H1 (cell line): Measurements from ENCODE around the gene TMEM196. TPM values are rescaled to one million over a fixed set of nuclear protein-coding genes. Genes with fewer than 3 reads are reported as not detected.

Experiments used
- EP300 ChIP-seq, 2 experiments: IDR thresholded peaks; 1 replicate in 1 of 2; 2 replicates in 1 of 2; pipeline ENCODE4 v1.6.1; 2011 to 2012; ENCODE audit warnings: low read depth in 2 of 2, low read length in 2 of 2, mild to moderate bottlenecking in 2 of 2, borderline replicate concordance in 1 of 2, inconsistent platforms in 1 of 2, moderate library complexity in 1 of 2
- polyA plus RNA-seq, 7 experiments: library from polyadenylated mRNA; depleted of rRNA in 3 of 7; stranded (reverse) in 5 of 7; unstranded in 2 of 7; fragments of >200 nt in 5 of 7; fragments of 200-250 nt in 2 of 7; gene quantifications; 1 replicate in 5 of 7; 2 replicates in 1 of 7; 4 replicates in 1 of 7; pipeline versions ENCODE4 v1.2.1 to v1.2.3, GENCODE V29; 2011 to 2013; ENCODE audit warnings: missing spikeins in 2 of 7, mixed read lengths in 2 of 7
- total RNA-seq: library from RNA; stranded (reverse); fragmentation: NEBNext Ultra II Directional; extraction: Animal tissue kit (Norgen Biotek cat#: 25700); gene quantifications from 2 replicates; pipeline ENCODE4 v1.2.1, GENCODE V29; 2021
- TF ChIP-seq, protein P1 (sequence below): fragments of 300-600 bp; sonication (generic); IDR thresholded peaks from 2 replicates; pipeline ENCODE4 v1.7.1; 2012; ENCODE audit warnings: low read length, moderate library complexity, mild to moderate bottlenecking, inconsistent platforms; ENCODE audit not compliant: insufficient replicate concordance

Gene TMEM196
- total and polyA plus RNA-seq, 2 of the 8 experiments (the other 6 are each of a cell fraction or from before 2014, with no cell fraction given): 0.06 to 0.07 TPM

DNA sequence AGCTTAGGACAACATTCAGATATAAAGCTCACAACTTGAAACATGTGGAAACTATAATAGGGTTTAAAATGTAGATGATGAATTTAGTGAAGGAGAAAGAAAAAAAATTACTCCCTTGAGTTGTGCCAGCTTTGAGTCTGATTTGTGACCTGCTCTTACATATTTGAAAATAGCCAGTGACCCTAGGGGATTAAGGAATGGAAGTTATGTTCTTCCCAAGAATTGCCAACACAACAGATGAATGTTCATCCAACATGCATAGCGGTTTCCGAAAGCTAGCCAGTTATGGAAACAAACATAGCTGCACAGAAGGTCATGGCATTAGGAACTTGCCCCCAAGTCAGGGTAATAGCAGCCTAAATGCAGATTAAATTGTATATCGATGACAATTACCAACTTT lies 10.8 kb downstream of the TMEM196 start (continued):
- TF ChIP-seq, protein P1, sequence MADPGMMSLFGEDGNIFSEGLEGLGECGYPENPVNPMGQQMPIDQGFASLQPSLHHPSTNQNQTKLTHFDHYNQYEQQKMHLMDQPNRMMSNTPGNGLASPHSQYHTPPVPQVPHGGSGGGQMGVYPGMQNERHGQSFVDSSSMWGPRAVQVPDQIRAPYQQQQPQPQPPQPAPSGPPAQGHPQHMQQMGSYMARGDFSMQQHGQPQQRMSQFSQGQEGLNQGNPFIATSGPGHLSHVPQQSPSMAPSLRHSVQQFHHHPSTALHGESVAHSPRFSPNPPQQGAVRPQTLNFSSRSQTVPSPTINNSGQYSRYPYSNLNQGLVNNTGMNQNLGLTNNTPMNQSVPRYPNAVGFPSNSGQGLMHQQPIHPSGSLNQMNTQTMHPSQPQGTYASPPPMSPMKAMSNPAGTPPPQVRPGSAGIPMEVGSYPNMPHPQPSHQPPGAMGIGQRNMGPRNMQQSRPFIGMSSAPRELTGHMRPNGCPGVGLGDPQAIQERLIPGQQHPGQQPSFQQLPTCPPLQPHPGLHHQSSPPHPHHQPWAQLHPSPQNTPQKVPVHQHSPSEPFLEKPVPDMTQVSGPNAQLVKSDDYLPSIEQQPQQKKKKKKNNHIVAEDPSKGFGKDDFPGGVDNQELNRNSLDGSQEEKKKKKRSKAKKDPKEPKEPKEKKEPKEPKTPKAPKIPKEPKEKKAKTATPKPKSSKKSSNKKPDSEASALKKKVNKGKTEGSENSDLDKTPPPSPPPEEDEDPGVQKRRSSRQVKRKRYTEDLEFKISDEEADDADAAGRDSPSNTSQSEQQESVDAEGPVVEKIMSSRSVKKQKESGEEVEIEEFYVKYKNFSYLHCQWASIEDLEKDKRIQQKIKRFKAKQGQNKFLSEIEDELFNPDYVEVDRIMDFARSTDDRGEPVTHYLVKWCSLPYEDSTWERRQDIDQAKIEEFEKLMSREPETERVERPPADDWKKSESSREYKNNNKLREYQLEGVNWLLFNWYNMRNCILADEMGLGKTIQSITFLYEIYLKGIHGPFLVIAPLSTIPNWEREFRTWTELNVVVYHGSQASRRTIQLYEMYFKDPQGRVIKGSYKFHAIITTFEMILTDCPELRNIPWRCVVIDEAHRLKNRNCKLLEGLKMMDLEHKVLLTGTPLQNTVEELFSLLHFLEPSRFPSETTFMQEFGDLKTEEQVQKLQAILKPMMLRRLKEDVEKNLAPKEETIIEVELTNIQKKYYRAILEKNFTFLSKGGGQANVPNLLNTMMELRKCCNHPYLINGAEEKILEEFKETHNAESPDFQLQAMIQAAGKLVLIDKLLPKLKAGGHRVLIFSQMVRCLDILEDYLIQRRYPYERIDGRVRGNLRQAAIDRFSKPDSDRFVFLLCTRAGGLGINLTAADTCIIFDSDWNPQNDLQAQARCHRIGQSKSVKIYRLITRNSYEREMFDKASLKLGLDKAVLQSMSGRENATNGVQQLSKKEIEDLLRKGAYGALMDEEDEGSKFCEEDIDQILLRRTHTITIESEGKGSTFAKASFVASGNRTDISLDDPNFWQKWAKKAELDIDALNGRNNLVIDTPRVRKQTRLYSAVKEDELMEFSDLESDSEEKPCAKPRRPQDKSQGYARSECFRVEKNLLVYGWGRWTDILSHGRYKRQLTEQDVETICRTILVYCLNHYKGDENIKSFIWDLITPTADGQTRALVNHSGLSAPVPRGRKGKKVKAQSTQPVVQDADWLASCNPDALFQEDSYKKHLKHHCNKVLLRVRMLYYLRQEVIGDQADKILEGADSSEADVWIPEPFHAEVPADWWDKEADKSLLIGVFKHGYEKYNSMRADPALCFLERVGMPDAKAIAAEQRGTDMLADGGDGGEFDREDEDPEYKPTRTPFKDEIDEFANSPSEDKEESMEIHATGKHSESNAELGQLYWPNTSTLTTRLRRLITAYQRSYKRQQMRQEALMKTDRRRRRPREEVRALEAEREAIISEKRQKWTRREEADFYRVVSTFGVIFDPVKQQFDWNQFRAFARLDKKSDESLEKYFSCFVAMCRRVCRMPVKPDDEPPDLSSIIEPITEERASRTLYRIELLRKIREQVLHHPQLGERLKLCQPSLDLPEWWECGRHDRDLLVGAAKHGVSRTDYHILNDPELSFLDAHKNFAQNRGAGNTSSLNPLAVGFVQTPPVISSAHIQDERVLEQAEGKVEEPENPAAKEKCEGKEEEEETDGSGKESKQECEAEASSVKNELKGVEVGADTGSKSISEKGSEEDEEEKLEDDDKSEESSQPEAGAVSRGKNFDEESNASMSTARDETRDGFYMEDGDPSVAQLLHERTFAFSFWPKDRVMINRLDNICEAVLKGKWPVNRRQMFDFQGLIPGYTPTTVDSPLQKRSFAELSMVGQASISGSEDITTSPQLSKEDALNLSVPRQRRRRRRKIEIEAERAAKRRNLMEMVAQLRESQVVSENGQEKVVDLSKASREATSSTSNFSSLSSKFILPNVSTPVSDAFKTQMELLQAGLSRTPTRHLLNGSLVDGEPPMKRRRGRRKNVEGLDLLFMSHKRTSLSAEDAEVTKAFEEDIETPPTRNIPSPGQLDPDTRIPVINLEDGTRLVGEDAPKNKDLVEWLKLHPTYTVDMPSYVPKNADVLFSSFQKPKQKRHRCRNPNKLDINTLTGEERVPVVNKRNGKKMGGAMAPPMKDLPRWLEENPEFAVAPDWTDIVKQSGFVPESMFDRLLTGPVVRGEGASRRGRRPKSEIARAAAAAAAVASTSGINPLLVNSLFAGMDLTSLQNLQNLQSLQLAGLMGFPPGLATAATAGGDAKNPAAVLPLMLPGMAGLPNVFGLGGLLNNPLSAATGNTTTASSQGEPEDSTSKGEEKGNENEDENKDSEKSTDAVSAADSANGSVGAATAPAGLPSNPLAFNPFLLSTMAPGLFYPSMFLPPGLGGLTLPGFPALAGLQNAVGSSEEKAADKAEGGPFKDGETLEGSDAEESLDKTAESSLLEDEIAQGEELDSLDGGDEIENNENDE: no peak
- no peak for TF ChIP-seq EP300 (IDR thresholded peaks at IDR 0.05; ENCODE audit: borderline replicate concordance in 1 of 2, low read depth in 2 of 2, low read length in 2 of 2)
